Testis (tissue), 2 donors: ENCODE measurements around the gene SLC37A2.

ENCODE experiments used
- POLR2A ChIP-seq: fragments of 450-650 bp; IDR thresholded peaks from one replicate; pipeline ENCODE4 v1.6.1; 2017; ENCODE audit warnings: antibody characterized with exemption, mild to moderate bottlenecking, moderate library complexity
- TF ChIP-seq, protein P1 (sequence below), 3 experiments: fragments of 450-650 bp in 2 of 3; fragments of 200-600 bp in 1 of 3; sonication (generic) in 1 of 3; IDR thresholded peaks; one replicate each; pipeline ENCODE4 v1.5.1; 2016 to 2019; ENCODE audit warnings: antibody characterized with exemption in 3 of 3, mild to moderate bottlenecking in 2 of 3, moderate library complexity in 1 of 3

DNA sequence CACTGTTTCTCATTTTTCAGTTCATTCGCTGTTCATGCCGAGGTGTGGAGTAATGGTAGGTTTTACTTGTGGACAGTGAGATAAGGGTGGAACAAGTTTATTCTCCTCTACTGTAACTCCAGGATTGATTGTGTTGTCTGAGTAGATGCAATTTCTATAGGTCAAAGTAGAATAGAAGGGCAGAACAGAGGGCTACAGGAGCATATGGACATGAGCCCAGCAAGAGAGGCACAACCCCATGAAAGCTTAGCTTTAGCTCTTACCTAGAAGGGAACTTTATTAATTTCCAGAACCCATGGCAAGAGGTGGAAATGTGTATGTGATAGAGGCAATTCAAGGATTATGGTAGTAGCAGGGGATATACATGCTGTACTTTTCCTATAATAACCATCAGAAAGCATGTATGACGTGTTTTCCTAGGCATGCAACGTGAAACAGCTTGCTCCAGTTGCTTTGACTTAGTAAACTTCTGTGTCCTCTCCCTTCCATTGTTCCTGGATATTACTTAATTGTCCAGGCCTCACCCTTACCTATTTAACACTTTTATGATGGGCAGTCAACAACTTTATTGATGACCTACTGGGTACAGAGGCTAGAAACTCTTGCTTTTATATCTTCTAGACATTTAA lies 13.8 kb upstream of the SLC37A2 start:
- TF ChIP-seq, protein P1, sequence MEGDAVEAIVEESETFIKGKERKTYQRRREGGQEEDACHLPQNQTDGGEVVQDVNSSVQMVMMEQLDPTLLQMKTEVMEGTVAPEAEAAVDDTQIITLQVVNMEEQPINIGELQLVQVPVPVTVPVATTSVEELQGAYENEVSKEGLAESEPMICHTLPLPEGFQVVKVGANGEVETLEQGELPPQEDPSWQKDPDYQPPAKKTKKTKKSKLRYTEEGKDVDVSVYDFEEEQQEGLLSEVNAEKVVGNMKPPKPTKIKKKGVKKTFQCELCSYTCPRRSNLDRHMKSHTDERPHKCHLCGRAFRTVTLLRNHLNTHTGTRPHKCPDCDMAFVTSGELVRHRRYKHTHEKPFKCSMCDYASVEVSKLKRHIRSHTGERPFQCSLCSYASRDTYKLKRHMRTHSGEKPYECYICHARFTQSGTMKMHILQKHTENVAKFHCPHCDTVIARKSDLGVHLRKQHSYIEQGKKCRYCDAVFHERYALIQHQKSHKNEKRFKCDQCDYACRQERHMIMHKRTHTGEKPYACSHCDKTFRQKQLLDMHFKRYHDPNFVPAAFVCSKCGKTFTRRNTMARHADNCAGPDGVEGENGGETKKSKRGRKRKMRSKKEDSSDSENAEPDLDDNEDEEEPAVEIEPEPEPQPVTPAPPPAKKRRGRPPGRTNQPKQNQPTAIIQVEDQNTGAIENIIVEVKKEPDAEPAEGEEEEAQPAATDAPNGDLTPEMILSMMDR (IDR thresholded peaks at IDR 0.05), result no peak
- TF ChIP-seq POLR2A, result no peak
